HepG2 (cell line): Measurements from ENCODE around the gene AWAT1. TPM values are rescaled to one million over a fixed set of nuclear protein-coding genes. Genes with fewer than 3 reads are reported as not detected.

ENCODE experiments used
- ATAC-seq: fragments of 200-7000 bp; cut with Tn5 transposase; 3 replicates; pipeline ENCODE4 v1.9.1; 2020; ENCODE audit warnings: mild to moderate bottlenecking, moderate library complexity
- BruUV-seq: library from RNA; stranded (reverse); fragments of 400-500 nt; replicated peaks from 2 replicates; lab custom pipeline; 2021; lab: Mats Ljungman, UMichigan
- CTCF ChIA-PET: fragments of 300-600 bp; formaldehyde crosslinking; extraction: SDS; loops from one replicate; lab custom pipeline; 2021; ENCODE audit warnings: low total read pairs, inconsistent platforms, low intra/inter-chr PET ratio; lab: Yijun Ruan, JAX
- POLR2A ChIA-PET: fragments of 350-600 bp; sonication (Branson Sonifier 250); formaldehyde crosslinking; loops from one replicate; lab custom pipeline; 2020; ENCODE audit warnings: antibody characterized with exemption, inconsistent platforms; lab: Yijun Ruan, JAX
- DNase-seq: peaks from one replicate; pipeline ENCODE4 v3.0.0-alpha.2; 2015; ENCODE audit warnings: low spot score
- FAIRE-seq: peaks from 3 replicates; lab custom pipeline; 2011; peaks lifted over from hg19 to GRCh38; lab: Jason Lieb, UNC
- H2AFZ ChIP-seq: one replicate; pipeline ENCODE4 v1.6.1; 2011; ENCODE audit warnings: low read length, inconsistent platforms
- H3K27ac ChIP-seq: fragments of 300-600 bp; 3 replicates; pipeline ENCODE4 v1.8.0; 2011; ENCODE audit warnings: mixed run types, mild to moderate bottlenecking, mixed read lengths, low read length, inconsistent platforms; ENCODE audit not compliant: insufficient read depth; ENCODE audit errors: extremely low read length
- H3K27me3 ChIP-seq, 2 experiments: fragments of 200-600 bp in 1 of 2; 2 replicates in 1 of 2; 3 replicates in 1 of 2; pipeline versions ENCODE4 v1.6.0 to v1.8.0; 2011; ENCODE audit warnings: low read length in 2 of 2, mild to moderate bottlenecking in 2 of 2, moderate library complexity in 2 of 2, inconsistent platforms in 1 of 2; ENCODE audit not compliant: insufficient read depth in 2 of 2, control insufficient read depth in 1 of 2
- H3K36me3 ChIP-seq, 2 experiments: fragments of 200-600 bp in 1 of 2; replicated peaks in 1 of 2; 2 replicates in 1 of 2; 3 replicates in 1 of 2; pipeline versions ENCODE4 v1.5.1 to v1.8.0; 2011; ENCODE audit warnings: low read length in 2 of 2, inconsistent platforms in 1 of 2; ENCODE audit not compliant: insufficient read depth in 2 of 2, control insufficient read depth in 1 of 2
- H3K4me1 ChIP-seq: 2 replicates; pipeline ENCODE4 v1.5.1; 2012; ENCODE audit warnings: low read length, inconsistent platforms; ENCODE audit not compliant: insufficient read depth
- H3K4me2 ChIP-seq: 2 replicates; pipeline ENCODE4 v1.6.0; 2011; ENCODE audit warnings: low read depth, low read length, inconsistent platforms
- H3K4me3 ChIP-seq, 3 experiments: fragments of 200-600 bp in 1 of 3; sonication (generic), shearing (Covaris generic) in 1 of 3; replicated peaks in 1 of 3; 2 replicates each; pipeline ENCODE4 v1.5.1; 2011 to 2016; ENCODE audit warnings: low read length in 3 of 3, inconsistent platforms in 2 of 3, low read depth in 2 of 3, mild to moderate bottlenecking in 2 of 3, control low read depth in 1 of 3, mixed read lengths in 1 of 3; ENCODE audit not compliant: insufficient read depth in 1 of 3
- H3K79me2 ChIP-seq: one replicate; pipeline ENCODE4 v1.6.1; 2011; ENCODE audit warnings: low read length, inconsistent platforms; ENCODE audit not compliant: insufficient read depth
- H3K9ac ChIP-seq: 2 replicates; pipeline ENCODE4 v1.6.0; 2011; ENCODE audit warnings: mild to moderate bottlenecking, low read depth, low read length, inconsistent platforms; ENCODE audit not compliant: insufficient read depth
- H3K9me3 ChIP-seq: 2 replicates; pipeline ENCODE4 v1.5.1; 2012; ENCODE audit warnings: mild to moderate bottlenecking, low read length
- H4K20me1 ChIP-seq: 2 replicates; pipeline ENCODE4 v1.6.0; 2011; ENCODE audit warnings: inconsistent platforms, mild to moderate bottlenecking, low read length, moderate library complexity; ENCODE audit not compliant: insufficient read depth
- ATF1 ChIP-seq: IDR thresholded peaks from 2 replicates; pipeline ENCODE4 v1.6.1; 2016; ENCODE audit warnings: mild to moderate bottlenecking, control low read depth
- CBX5 ChIP-seq: sonication (generic); formaldehyde crosslinking; IDR thresholded peaks from 2 replicates; pipeline ENCODE4 v1.4.0; 2020; ENCODE audit warnings: missing genetic modification reagents, borderline replicate concordance
- ISX ChIP-seq: sonication (generic); formaldehyde crosslinking; conservative IDR thresholded peaks from 2 replicates; pipeline ENCODE4 v1.5.0; 2020; ENCODE audit warnings: missing genetic modification reagents
- KAT7 ChIP-seq: IDR thresholded peaks from 2 replicates; pipeline ENCODE4 v1.6.1; 2018; ENCODE audit warnings: borderline replicate concordance, missing compliant biosample characterization
- ZFP62 ChIP-seq: sonication (generic); formaldehyde crosslinking; IDR thresholded peaks from 2 replicates; pipeline ENCODE4 v1.4.0; 2020; ENCODE audit warnings: missing genetic modification reagents
- ZMYM3 ChIP-seq: sonication (generic); formaldehyde crosslinking; IDR thresholded peaks from 2 replicates; pipeline ENCODE4 v1.5.1; 2020; ENCODE audit warnings: mild to moderate bottlenecking, missing genetic modification reagents
- ZNF367 ChIP-seq: sonication (generic); formaldehyde crosslinking; IDR thresholded peaks from 2 replicates; pipeline ENCODE4 v1.4.0; 2020; ENCODE audit warnings: missing genetic modification reagents, borderline replicate concordance
- ZNF501 ChIP-seq: sonication (generic); formaldehyde crosslinking; IDR thresholded peaks from 2 replicates; pipeline ENCODE4 v1.5.1; 2020; ENCODE audit warnings: mild to moderate bottlenecking, moderate library complexity, missing genetic modification reagents
- WGBS: methylation state at CpG from one replicate; pipeline ENCODE4 v1.1.6; 2017; ENCODE audit warnings: low lambda C conversion rate; 5-methylcytosine and 5-hydroxymethylcytosine counted together
- in situ Hi-C: cut with HindIII; loops from 2 replicates; pipeline ENCODE4 v1.10.0; 2017; ENCODE audit warnings: low pct_unique_long_range_greater_than_20kb; ENCODE audit not compliant: extremely low pct_ligation_motif_present
- intact Hi-C: fragments of 100-400 bp; cut with micrococcal nuclease; formaldehyde crosslinking; loops from one replicate; pipeline ENCODE4 v1.10.0; 2022; ENCODE audit not compliant: unreplicated experiment
- polyA plus RNA-seq, 8 experiments: library from polyadenylated mRNA; depleted of rRNA in 3 of 8; stranded (reverse) in 7 of 8; unstranded in 1 of 8; fragments of >200 nt; fragmentation: Illumina TruSeq in 4 of 8; extraction: Trizol in 4 of 8; gene quantifications; 2 replicates each; pipeline versions ENCODE4 v1.2.1 to v1.2.3, GENCODE V29; 2011 to 2016; ENCODE audit warnings: low read depth in 4 of 8, missing spikeins in 1 of 8, mixed read lengths in 1 of 8; ENCODE audit not compliant: insufficient read depth in 1 of 8
- small RNA-seq, 3 experiments: library from RNA; depleted of rRNA; stranded (forward); fragments of <200 nt; gene quantifications; one replicate each; pipeline ENCODE3, GENCODE V24; 2012; ENCODE audit warnings: low read depth in 2 of 3, low replicate concordance in 1 of 3; ENCODE audit not compliant: insufficient read length in 3 of 3, insufficient read depth in 2 of 3
- total RNA-seq, 5 experiments: library from RNA; depleted of rRNA; stranded (reverse); fragments of >200 nt; fragmentation: Illumina TruSeq; extraction: Trizol; gene quantifications; 2 replicates each; pipeline ENCODE4 v1.2.3, GENCODE V29; 2016; ENCODE audit warnings: low read depth in 1 of 5

The AWAT1 gene
- total and polyA plus RNA-seq, 2 of the 13 experiments (the other 11 are each of a cell fraction or from before 2014, with no cell fraction given): not detected

GRCh38 chrX:70281951-70282350 lies 47.5 kb downstream of the AWAT1 start, which contains the start of gene RAB41 (continued):
- TF ChIP-seq ZFP62: no peak
- TF ChIP-seq, all 625 proteins: peak for 0

DNA sequence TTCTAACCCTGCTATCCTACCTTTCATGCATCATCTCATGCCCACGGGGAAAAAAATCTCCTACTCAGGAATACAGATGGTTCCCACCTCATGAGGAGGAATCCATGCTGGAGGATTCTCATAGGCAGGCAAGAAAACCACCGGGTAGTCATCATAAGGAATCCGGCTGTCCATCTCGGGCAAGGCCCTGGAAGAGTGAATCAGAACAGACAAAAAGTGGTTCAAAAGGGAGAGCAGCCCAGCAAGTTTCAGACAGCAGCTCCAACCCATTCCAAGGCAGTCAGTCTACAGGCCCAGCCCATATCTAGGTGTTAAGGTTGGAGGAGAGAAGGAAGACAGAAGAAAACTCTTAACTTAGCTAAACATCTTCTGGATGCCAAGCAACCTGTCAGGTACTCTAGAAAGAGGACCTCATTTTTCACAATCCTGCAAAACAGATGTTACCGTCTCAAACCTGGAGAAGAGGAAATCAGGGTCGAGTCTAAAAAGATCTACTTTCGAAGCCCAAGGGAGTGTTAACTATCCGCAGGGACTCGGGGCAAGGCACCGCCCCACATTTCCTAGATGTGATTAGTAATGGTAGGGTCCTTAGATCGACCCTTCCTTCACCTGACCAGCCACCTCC lies 54.8 kb downstream of the AWAT1 start:
- CTCF ChIA-PET: interaction anchor here (1.6 kb wide), 1 partner anchor 92 kb away, joined by 3 read pairs; no protein-coding TSS in a partner anchor
- Histone ChIP-seq H3K79me2 (peaks cover 15% of the 10 kb centered on the region), H3K4me2 (peak overlapping the region; percentile 74), H3K36me3 (peaks cover 1 to 7% of the 10 kb centered on the region in 2 experiments; a peak in 3 of 5 replicates), H3K9ac (peak overlapping the region; percentile 77), H3K4me1 (peaks cover 26% of the 10 kb centered on the region), H3K4me3 (peak overlapping the region; percentile 68 to 83 (median 82)), H3K27ac (peak overlapping the region; percentile 43), H3K9me3 (no peaks in the 10 kb centered on the region), H2AFZ (peak overlapping the region; percentile 11), H4K20me1 (no peaks in the 10 kb centered on the region), H3K27me3 (no peaks in the 10 kb centered on the region; a peak in 1 of 5 replicates)
- FAIRE-seq (no peak), DNase-seq (no peak), ATAC-seq (no peak)
- in situ Hi-C loops: no loop called here
- BruUV-seq: TSS peak; percentile 77
- 29% methylated on average over 5 of the region's 11 CpGs for WGBS
- 0 out of 2 replicates have a peak, but pooled peaks have one; percentile 1 for TF ChIP-seq ZNF501
- 0 out of 2 replicates have a peak, but pooled peaks have one; percentile 3 for TF ChIP-seq ATF1 (CRISPR knock-in tag)
- no peak for TF ChIP-seq KAT7 (CRISPR knock-in tag)
- no peak for TF ChIP-seq ZMYM3 (CRISPR knock-in tag)
- no peak for TF ChIP-seq CBX5
- TF ChIP-seq ZNF367 (CRISPR knock-in tag): no peak
- TF ChIP-seq ISX (CRISPR knock-in tag): no peak
- intact Hi-C loops: loop anchor here (10.0 kb wide), 1 partner anchor 1014 kb away; no protein-coding TSS in a partner anchor
- POLR2A ChIA-PET: interaction anchor here (1.0 to 1.1 kb wide), 3 partner anchors 11 to 156 kb away, joined by 3 to 5 read pairs (median 3); partner anchors contain the start of genes IGBP1 and P2RY4

Small RNA genes within 50 kb of the gene (small RNA-seq; reads per million reads assigned to genes)
- 0 reads per million in 3 experiments for gene RNA5SP507

Other genes starting within 250 kb of the AWAT1 start
- gene AWAT2, start 184.7 kb upstream of the AWAT1 start, total RNA-seq (2016; rRNA removed; fragmentation: Illumina TruSeq; extraction: Trizol): not detected in 2 replicates
- gene AWAT2, start 184.7 kb upstream of the AWAT1 start, polyA plus RNA-seq (2011; rRNA removed): not detected in 2 replicates
- not detected in 2 replicates for gene OTUD6A, start 172.2 kb upstream of the AWAT1 start, total RNA-seq (2016; rRNA removed; fragmentation: Illumina TruSeq; extraction: Trizol)
- not detected in 2 replicates for gene OTUD6A, start 172.2 kb upstream of the AWAT1 start, polyA plus RNA-seq (2011; rRNA removed)
- 59.3 and 79.4 TPM in 2 replicates for gene IGBP1, start 101.2 kb upstream of the AWAT1 start, total RNA-seq (2016; rRNA removed; fragmentation: Illumina TruSeq; extraction: Trizol)
- gene IGBP1, start 101.2 kb upstream of the AWAT1 start, polyA plus RNA-seq (2011; rRNA removed): 81.2 and 103 TPM in 2 replicates
- gene DGAT2L6, start 57.2 kb upstream of the AWAT1 start, total RNA-seq (2016; rRNA removed; fragmentation: Illumina TruSeq; extraction: Trizol): not detected in 2 replicates
- not detected in 2 replicates for gene DGAT2L6, start 57.2 kb upstream of the AWAT1 start, polyA plus RNA-seq (2011; rRNA removed)
- gene P2RY4, start 25.5 kb downstream of the AWAT1 start, total RNA-seq (2016; rRNA removed; fragmentation: Illumina TruSeq; extraction: Trizol): 0.07 TPM in 1 of 2 replicates, not detected in the other
- gene P2RY4, start 25.5 kb downstream of the AWAT1 start, polyA plus RNA-seq (2011; rRNA removed): 0.49 and 0.67 TPM in 2 replicates
- gene ARR3, start 33.7 kb downstream of the AWAT1 start, total RNA-seq (2016; rRNA removed; fragmentation: Illumina TruSeq; extraction: Trizol): not detected in 2 replicates
- not detected in 2 replicates for gene ARR3, start 33.7 kb downstream of the AWAT1 start, polyA plus RNA-seq (2011; rRNA removed)
- not detected in 2 replicates for gene RAB41, start 47.5 kb downstream of the AWAT1 start, total RNA-seq (2016; rRNA removed; fragmentation: Illumina TruSeq; extraction: Trizol)
- gene RAB41, start 47.5 kb downstream of the AWAT1 start, polyA plus RNA-seq (2011; rRNA removed): not detected in 2 replicates
- gene PDZD11, start 55.3 kb downstream of the AWAT1 start, total RNA-seq (2016; rRNA removed; fragmentation: Illumina TruSeq; extraction: Trizol): 29.1 and 42.0 TPM in 2 replicates
- 42.9 and 47.0 TPM in 2 replicates for gene PDZD11, start 55.3 kb downstream of the AWAT1 start, polyA plus RNA-seq (2011; rRNA removed)
- gene KIF4A, start 55.4 kb downstream of the AWAT1 start, total RNA-seq (2016; rRNA removed; fragmentation: Illumina TruSeq; extraction: Trizol): 28.2 and 42.2 TPM in 2 replicates
- gene KIF4A, start 55.4 kb downstream of the AWAT1 start, polyA plus RNA-seq (2011; rRNA removed): 5.6 and 9.4 TPM in 2 replicates
- gene GDPD2, start 188.7 kb downstream of the AWAT1 start, total RNA-seq (2016; rRNA removed; fragmentation: Illumina TruSeq; extraction: Trizol): 0.04 TPM in 1 of 2 replicates, not detected in the other
- 0.08 TPM in 1 of 2 replicates, not detected in the other for gene GDPD2, start 188.7 kb downstream of the AWAT1 start, polyA plus RNA-seq (2011; rRNA removed)
- gene DLG3, start 210.2 kb downstream of the AWAT1 start, total RNA-seq (2016; rRNA removed; fragmentation: Illumina TruSeq; extraction: Trizol): 19.4 and 27.2 TPM in 2 replicates
- 8.1 and 9.9 TPM in 2 replicates for gene DLG3, start 210.2 kb downstream of the AWAT1 start, polyA plus RNA-seq (2011; rRNA removed)